Type B pancreatic cell (in vitro differentiated cells): ENCODE results near the gene CDH11. TPM values are rescaled to one million over a fixed set of nuclear protein-coding genes. Genes with fewer than 3 reads are reported as not detected.

ENCODE experiments used
- DNase-seq: peaks from one replicate; pipeline ENCODE4 v3.0.0; 2021; ENCODE audit warnings: mixed read lengths; ENCODE audit not compliant: unreplicated experiment; ENCODE audit errors: extremely low spot score
- H3K27ac Mint-ChIP-seq: 2 replicates; pipeline ENCODE4 v1.8.0; 2021; ENCODE audit warnings: mild to moderate bottlenecking, mixed read lengths
- H3K27me3 Mint-ChIP-seq: 2 replicates; pipeline ENCODE4 v1.8.0; 2021; ENCODE audit warnings: mixed read lengths
- H3K36me3 Mint-ChIP-seq: 2 replicates; pipeline ENCODE4 v1.8.0; 2021; ENCODE audit warnings: mixed read lengths
- H3K4me1 Mint-ChIP-seq: one replicate; pipeline ENCODE4 v1.8.0; 2021; ENCODE audit warnings: mixed read lengths; ENCODE audit not compliant: unreplicated experiment
- H3K4me3 Mint-ChIP-seq: 2 replicates; pipeline ENCODE4 v1.8.0; 2021; ENCODE audit warnings: mild to moderate bottlenecking, mixed read lengths
- H3K9me3 Mint-ChIP-seq: 2 replicates; pipeline ENCODE4 v1.8.0; 2021; ENCODE audit warnings: mixed read lengths
- CTCF ChIP-seq: fragments of 200-600 bp; sonication (generic); conservative IDR thresholded peaks from 2 replicates; pipeline ENCODE4 v1.5.0; 2021; ENCODE audit warnings: antibody characterized with exemption, mild to moderate bottlenecking
- total RNA-seq: library from RNA; stranded (reverse); gene quantifications from 2 replicates; pipeline ENCODE4 v1.2.1, GENCODE V29; 2021; ENCODE audit warnings: low replicate concordance

The CDH11 gene
- total RNA-seq, 1 donor from 2014 or later, result 287 TPM

- Mint-ChIP-seq H3K4me1 (no peaks in the 10 kb centered on the region), H3K4me3 (no peak overlapping the region)
- no peak for DNase-seq
Observed at GRCh38 chr16:64957246-64957645, 164.6 kb downstream of the CDH11 start.

GRCh38 chr16:64952177-64952576, 169.7 kb downstream of the CDH11 start:
- H3K4me1 Mint-ChIP-seq, result peaks cover 11% of the 10 kb centered on the region
- peaks cover 34% of the 10 kb centered on the region for H3K36me3 Mint-ChIP-seq
- DNase-seq, result no peak
- no peaks in the 10 kb centered on the region for H3K27me3 Mint-ChIP-seq
- no peaks in the 10 kb centered on the region for H3K9me3 Mint-ChIP-seq
- no peak overlapping the region for H3K27ac Mint-ChIP-seq
- no peak overlapping the region for H3K4me3 Mint-ChIP-seq
- TF ChIP-seq CTCF, result no peak

More at GRCh38 chr16:64957246-64957645, 164.6 kb downstream of the CDH11 start:
- H3K36me3 Mint-ChIP-seq, result peaks cover 23% of the 10 kb centered on the region
- TF ChIP-seq CTCF, result no peak
- H3K27me3 Mint-ChIP-seq, result no peaks in the 10 kb centered on the region
- H3K9me3 Mint-ChIP-seq, result no peaks in the 10 kb centered on the region
- H3K27ac Mint-ChIP-seq, result no peak overlapping the region

- H3K9me3 Mint-ChIP-seq, result no peaks in the 10 kb centered on the region
- H3K27me3 Mint-ChIP-seq, result no peaks in the 10 kb centered on the region
- peaks cover 11% of the 10 kb centered on the region for H3K4me1 Mint-ChIP-seq
- DNase-seq, result no peak
- H3K4me3 Mint-ChIP-seq, result no peak overlapping the region
- H3K27ac Mint-ChIP-seq, result no peak overlapping the region
- peaks cover 39% of the 10 kb centered on the region for H3K36me3 Mint-ChIP-seq
- no peak for TF ChIP-seq CTCF
Observed at GRCh38 chr16:64951193-64951592, 170.7 kb downstream of the CDH11 start.

- H3K27ac Mint-ChIP-seq, result no peak overlapping the region
- H3K36me3 Mint-ChIP-seq, result peaks cover 43% of the 10 kb centered on the region
- H3K9me3 Mint-ChIP-seq, result no peaks in the 10 kb centered on the region
- H3K4me3 Mint-ChIP-seq, result no peak overlapping the region
- no peaks in the 10 kb centered on the region for H3K27me3 Mint-ChIP-seq
- no peak for DNase-seq
- TF ChIP-seq CTCF, result no peak
- peaks cover 11% of the 10 kb centered on the region for H3K4me1 Mint-ChIP-seq
Observed at GRCh38 chr16:64950731-64951130, 171.1 kb downstream of the CDH11 start.

GRCh38 chr16:64950262-64950661, 171.6 kb downstream of the CDH11 start:
- Mint-ChIP-seq H3K36me3 (peaks cover 43% of the 10 kb centered on the region), H3K4me3 (no peak overlapping the region), H3K27ac (no peak overlapping the region), H3K27me3 (no peaks in the 10 kb centered on the region), H3K4me1 (peaks cover 11% of the 10 kb centered on the region), H3K9me3 (no peaks in the 10 kb centered on the region)
- DNase-seq, result no peak
- peak; percentile 57 for TF ChIP-seq CTCF

- H3K9me3 Mint-ChIP-seq, result no peaks in the 10 kb centered on the region
- H3K36me3 Mint-ChIP-seq, result peaks cover 41% of the 10 kb centered on the region
- DNase-seq, result no peak
- no peak for TF ChIP-seq CTCF
- no peak overlapping the region for H3K27ac Mint-ChIP-seq
- no peak overlapping the region for H3K4me3 Mint-ChIP-seq
- peaks cover 11% of the 10 kb centered on the region for H3K4me1 Mint-ChIP-seq
- H3K27me3 Mint-ChIP-seq, result no peaks in the 10 kb centered on the region
Observed at GRCh38 chr16:64948056-64948455, 173.8 kb downstream of the CDH11 start.
